H1 (cell line): Measurements from ENCODE around the gene DPH1. TPM values are rescaled to one million over a fixed set of nuclear protein-coding genes. Genes with fewer than 3 reads are reported as not detected.

Source experiments
- BCL11A ChIP-seq, 2 experiments: IDR thresholded peaks; one replicate each; pipeline ENCODE4 v1.6.1; 2011; ENCODE audit warnings: low read depth in 2 of 2, low read length in 2 of 2, mild to moderate bottlenecking in 2 of 2
- GABPA ChIP-seq: IDR thresholded peaks from 2 replicates; pipeline ENCODE4 v1.6.1; 2011; ENCODE audit warnings: mild to moderate bottlenecking, low read length, moderate library complexity, borderline replicate concordance; ENCODE audit not compliant: insufficient read depth
- JUN ChIP-seq: IDR thresholded peaks from 2 replicates; pipeline ENCODE4 v1.6.1; 2011; ENCODE audit warnings: low read depth, mild to moderate bottlenecking, improper control_type of control experiment, low read length
- KDM4A ChIP-seq: IDR thresholded peaks from one replicate; pipeline ENCODE4 v1.7.1; 2012; ENCODE audit warnings: low read depth, mild to moderate bottlenecking, moderate library complexity, low read length, inconsistent platforms; ENCODE audit not compliant: severe bottlenecking
- KDM5A ChIP-seq: fragments of 200-600 bp; IDR thresholded peaks from 2 replicates; pipeline ENCODE4 v1.7.1; 2012; ENCODE audit warnings: mild to moderate bottlenecking, low read length, inconsistent platforms, mixed read lengths
- MAFK ChIP-seq: IDR thresholded peaks from 2 replicates; pipeline ENCODE4 v1.6.1; 2012; ENCODE audit warnings: low read depth, mild to moderate bottlenecking, improper control_type of control experiment, low read length
- NANOG ChIP-seq: IDR thresholded peaks from 2 replicates; pipeline ENCODE4 v1.6.1; 2011; ENCODE audit warnings: low read length, low read depth, mild to moderate bottlenecking, inconsistent platforms; ENCODE audit not compliant: insufficient read depth, poor library complexity, severe bottlenecking
- NRF1 ChIP-seq: IDR thresholded peaks from 2 replicates; pipeline ENCODE4 v1.6.1; 2011; ENCODE audit warnings: mild to moderate bottlenecking, low read depth, low read length, improper control_type of control experiment
- RAD21 ChIP-seq, 2 experiments: IDR thresholded peaks in 1 of 2; conservative IDR thresholded peaks in 1 of 2; 2 replicates each; pipeline ENCODE4 v1.6.1; 2011; ENCODE audit warnings: low read depth in 2 of 2, low read length in 2 of 2, improper control_type of control experiment in 1 of 2, inconsistent platforms in 1 of 2, mild to moderate bottlenecking in 1 of 2, moderate library complexity in 1 of 2
- SIN3A ChIP-seq, 2 experiments: IDR thresholded peaks in 1 of 2; conservative IDR thresholded peaks in 1 of 2; 2 replicates each; pipeline ENCODE4 v1.6.1; 2011 to 2012; ENCODE audit warnings: low read length in 2 of 2, improper control_type of control experiment in 1 of 2, low read depth in 1 of 2, mild to moderate bottlenecking in 1 of 2
- TBP ChIP-seq: IDR thresholded peaks from 2 replicates; pipeline ENCODE4 v1.6.1; 2011; ENCODE audit warnings: low read depth, low read length, improper control_type of control experiment
- TCF12 ChIP-seq: IDR thresholded peaks from 2 replicates; pipeline ENCODE4 v1.6.1; 2011; ENCODE audit warnings: low read depth, mild to moderate bottlenecking, low read length
- ZNF274 ChIP-seq: IDR thresholded peaks from 2 replicates; pipeline ENCODE4 v1.7.0; 2012; ENCODE audit warnings: low read length, borderline replicate concordance; ENCODE audit errors: extremely low read depth
- polyA plus RNA-seq, 7 experiments: library from polyadenylated mRNA; depleted of rRNA in 3 of 7; stranded (reverse) in 5 of 7; unstranded in 2 of 7; fragments of >200 nt in 5 of 7; fragments of 200-250 nt in 2 of 7; gene quantifications; 1 replicate in 5 of 7; 2 replicates in 1 of 7; 4 replicates in 1 of 7; pipeline versions ENCODE4 v1.2.1 to v1.2.3, GENCODE V29; 2011 to 2013; ENCODE audit warnings: missing spikeins in 2 of 7, mixed read lengths in 2 of 7
- total RNA-seq: library from RNA; stranded (reverse); fragmentation: NEBNext Ultra II Directional; extraction: Animal tissue kit (Norgen Biotek cat#: 25700); gene quantifications from 2 replicates; pipeline ENCODE4 v1.2.1, GENCODE V29; 2021
- TF ChIP-seq, protein P1 (sequence below), 3 experiments: IDR thresholded peaks; 1 replicate in 2 of 3; 2 replicates in 1 of 3; pipeline versions ENCODE4 v1.5.1 to v1.6.1; 2011; ENCODE audit warnings: low read length in 3 of 3, mild to moderate bottlenecking in 3 of 3, inconsistent platforms in 2 of 3, low read depth in 1 of 3, moderate library complexity in 1 of 3; ENCODE audit not compliant: insufficient read depth in 1 of 3; ENCODE audit errors: control extremely low read depth in 1 of 3
- TF ChIP-seq, protein P2 (sequence below): IDR thresholded peaks from 2 replicates; pipeline ENCODE4 v1.6.1; 2011; ENCODE audit warnings: low read length, improper control_type of control experiment

Gene DPH1
- total and polyA plus RNA-seq, 2 of the 8 experiments (the other 6 are each of a cell fraction or from before 2014, with no cell fraction given), result 24.9 to 30.0 TPM

DNA sequence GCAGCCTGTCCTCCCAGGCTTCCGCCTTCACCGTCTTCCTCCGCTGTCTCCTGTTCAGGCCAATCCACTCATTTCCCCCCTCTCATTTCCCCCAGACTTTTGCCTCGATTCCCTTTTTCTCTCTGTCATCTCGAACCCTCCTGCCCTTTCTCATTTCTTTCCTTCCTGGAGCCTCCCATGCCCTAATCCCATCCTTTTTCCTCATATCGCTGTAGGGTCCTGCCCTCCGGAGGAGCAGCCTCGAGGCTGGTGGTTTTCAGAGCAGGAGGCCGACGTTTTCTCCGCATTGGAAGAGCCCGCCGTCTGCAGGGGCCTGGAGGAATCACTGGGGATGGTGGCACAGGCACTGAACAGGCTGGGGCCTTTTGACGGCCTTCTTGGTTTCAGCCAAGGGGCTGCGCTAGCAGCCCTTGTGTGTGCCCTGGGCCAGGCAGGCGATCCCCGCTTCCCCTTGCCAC lies 12.5 kb downstream of the DPH1 start (continued):
- no peak for TF ChIP-seq ZNF274
- TF ChIP-seq RAD21 (IDR thresholded peaks at IDR 0.05 in 1 of 2, conservative IDR thresholded peaks at IDR 0.05 in 1 of 2; ENCODE audit: low read depth in 2 of 2, low read length in 2 of 2), result peak; percentile 16 to 34; a peak in 3 of 4 replicates
- no peak for TF ChIP-seq NANOG
- no peak for TF ChIP-seq BCL11A (IDR thresholded peaks at IDR 0.05; ENCODE audit: low read depth in 2 of 2, low read length in 2 of 2)
- no peak for TF ChIP-seq KDM5A
- no peak for TF ChIP-seq NRF1
- TF ChIP-seq, protein P1, sequence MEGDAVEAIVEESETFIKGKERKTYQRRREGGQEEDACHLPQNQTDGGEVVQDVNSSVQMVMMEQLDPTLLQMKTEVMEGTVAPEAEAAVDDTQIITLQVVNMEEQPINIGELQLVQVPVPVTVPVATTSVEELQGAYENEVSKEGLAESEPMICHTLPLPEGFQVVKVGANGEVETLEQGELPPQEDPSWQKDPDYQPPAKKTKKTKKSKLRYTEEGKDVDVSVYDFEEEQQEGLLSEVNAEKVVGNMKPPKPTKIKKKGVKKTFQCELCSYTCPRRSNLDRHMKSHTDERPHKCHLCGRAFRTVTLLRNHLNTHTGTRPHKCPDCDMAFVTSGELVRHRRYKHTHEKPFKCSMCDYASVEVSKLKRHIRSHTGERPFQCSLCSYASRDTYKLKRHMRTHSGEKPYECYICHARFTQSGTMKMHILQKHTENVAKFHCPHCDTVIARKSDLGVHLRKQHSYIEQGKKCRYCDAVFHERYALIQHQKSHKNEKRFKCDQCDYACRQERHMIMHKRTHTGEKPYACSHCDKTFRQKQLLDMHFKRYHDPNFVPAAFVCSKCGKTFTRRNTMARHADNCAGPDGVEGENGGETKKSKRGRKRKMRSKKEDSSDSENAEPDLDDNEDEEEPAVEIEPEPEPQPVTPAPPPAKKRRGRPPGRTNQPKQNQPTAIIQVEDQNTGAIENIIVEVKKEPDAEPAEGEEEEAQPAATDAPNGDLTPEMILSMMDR (IDR thresholded peaks at IDR 0.05; ENCODE audit: control extremely low read depth in 1 of 3, insufficient read depth in 1 of 3, low read depth in 1 of 3, low read length in 3 of 3), result peak; percentile 6 to 30 (median 19)
- TF ChIP-seq, protein P2, sequence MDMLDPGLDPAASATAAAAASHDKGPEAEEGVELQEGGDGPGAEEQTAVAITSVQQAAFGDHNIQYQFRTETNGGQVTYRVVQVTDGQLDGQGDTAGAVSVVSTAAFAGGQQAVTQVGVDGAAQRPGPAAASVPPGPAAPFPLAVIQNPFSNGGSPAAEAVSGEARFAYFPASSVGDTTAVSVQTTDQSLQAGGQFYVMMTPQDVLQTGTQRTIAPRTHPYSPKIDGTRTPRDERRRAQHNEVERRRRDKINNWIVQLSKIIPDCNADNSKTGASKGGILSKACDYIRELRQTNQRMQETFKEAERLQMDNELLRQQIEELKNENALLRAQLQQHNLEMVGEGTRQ, result no peak
- TF ChIP-seq TBP, result no peak
- no peak for TF ChIP-seq TCF12
- TF ChIP-seq JUN, result no peak
- no peak for TF ChIP-seq GABPA
- TF ChIP-seq SIN3A (conservative IDR thresholded peaks at IDR 0.05 in 1 of 2, IDR thresholded peaks at IDR 0.05 in 1 of 2; ENCODE audit: low read depth in 1 of 2, low read length in 2 of 2), result no peak; a peak in 1 of 4 replicates
- TF ChIP-seq MAFK, result no peak
- no peak for TF ChIP-seq KDM4A
